Lower leg skin (tissue), 4 donors: ENCODE results near the gene VAMP4. TPM values are rescaled to one million over a fixed set of nuclear protein-coding genes. Genes with fewer than 3 reads are reported as not detected.
"Not testable (repeated sequence)": the region's sequence is repeated elsewhere in the genome, so short reads cannot be mapped to it uniquely, and the experiment has no call there.

Experiments used
- DNase-seq, 2 donors: peaks; one replicate each; pipeline ENCODE4 v3.0.0-alpha.2; 2019; ENCODE audit warnings: low spot score in 2 of 2
- H3K4me3 ChIP-seq: fragments of 200-600 bp; sonication (generic); 2 replicates; pipeline ENCODE4 v1.5.1; 2017; ENCODE audit warnings: mild to moderate bottlenecking, low read depth; ENCODE audit not compliant: poor library complexity, severe bottlenecking
- CTCF ChIP-seq, 3 donors: fragments of 450-650 bp; IDR thresholded peaks; one replicate each; pipeline ENCODE4 v1.5.1; 2016; ENCODE audit warnings: antibody characterized with exemption in 3 of 3, mild to moderate bottlenecking in 3 of 3, moderate library complexity in 2 of 3
- POLR2A ChIP-seq, 2 donors: fragments of 450-650 bp; IDR thresholded peaks; one replicate each; pipeline ENCODE4 v1.6.1; 2016 to 2017; ENCODE audit warnings: antibody characterized with exemption in 2 of 2, mild to moderate bottlenecking in 1 of 2, moderate library complexity in 1 of 2
- whole genome bisulfite sequencing, 2 donors: methylation state at CpG; one replicate each; pipeline ENCODE4 v1.1.5; 2018; 5-methylcytosine and 5-hydroxymethylcytosine counted together
- intact Hi-C: fragments of 100-400 bp; cut with DNase I; formaldehyde crosslinking; loops from one replicate; pipeline ENCODE4 v1.15.0; 2023; ENCODE audit warnings: low total_unique reads
- total RNA-seq, 4 donors: library from RNA; depleted of rRNA; stranded (reverse); fragments of >200 nt; gene quantifications; one replicate each; pipeline ENCODE4 v1.1.0, GENCODE V29; 2016

Gene VAMP4
- total RNA-seq, 4 donors from 2014 or later: 9.9 to 12.0 (median 11.4) TPM

DNA sequence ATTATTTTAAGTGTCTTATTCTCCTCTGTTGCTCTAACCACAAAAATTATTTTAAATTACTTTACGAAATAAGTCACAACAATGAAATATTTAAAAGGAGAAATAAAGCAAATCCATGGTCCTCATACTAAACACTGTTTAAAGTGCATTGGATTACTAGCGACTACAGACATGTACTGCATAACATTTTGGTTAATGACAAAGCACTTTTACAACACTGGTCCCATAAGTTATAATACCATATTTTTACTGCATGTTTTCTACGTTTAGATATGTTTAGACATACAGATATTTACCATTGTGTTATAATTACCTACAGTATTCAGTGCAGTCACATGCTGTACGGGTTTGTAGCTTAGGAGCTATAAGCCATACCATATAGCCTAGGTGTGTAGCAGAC, 30.2 kb downstream of the VAMP4 start:
- H3K4me3 ChIP-seq: no peak overlapping the region
- intact Hi-C loops: no loop called here
- no peak for TF ChIP-seq POLR2A (IDR thresholded peaks at IDR 0.05)
- TF ChIP-seq CTCF (IDR thresholded peaks at IDR 0.05): no peak
- no peak for DNase-seq
- 91 to 93% methylated on average over 4 of the region's 4 CpGs for WGBS, 2 donors

DNA sequence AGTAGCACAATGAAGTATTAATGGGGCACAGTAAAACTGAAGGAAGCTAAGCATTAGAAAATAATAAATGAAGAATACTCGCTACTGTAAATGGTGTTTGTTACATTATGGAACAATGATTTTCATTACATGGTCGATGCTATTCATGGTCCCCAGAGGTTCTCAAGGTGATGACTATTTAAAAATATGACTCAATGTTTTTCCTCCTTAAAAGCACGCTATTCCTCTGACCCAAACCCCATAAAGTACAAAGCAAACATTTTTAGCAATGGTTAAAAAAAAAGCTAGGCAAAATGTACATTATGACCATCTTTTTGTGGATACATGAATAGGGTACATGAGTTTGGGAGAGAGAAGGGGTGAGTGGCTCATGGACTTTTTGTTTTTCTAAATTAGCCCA, 34.3 kb downstream of the VAMP4 start:
- WGBS, 2 donors: 86 to 91% methylated on average over 3 of the region's 3 CpGs
- TF ChIP-seq CTCF (IDR thresholded peaks at IDR 0.05): no peak
- no peak for TF ChIP-seq POLR2A (IDR thresholded peaks at IDR 0.05)
- H3K4me3 ChIP-seq: no peak overlapping the region
- DNase-seq: no peak
- intact Hi-C loops: no loop called here

DNA sequence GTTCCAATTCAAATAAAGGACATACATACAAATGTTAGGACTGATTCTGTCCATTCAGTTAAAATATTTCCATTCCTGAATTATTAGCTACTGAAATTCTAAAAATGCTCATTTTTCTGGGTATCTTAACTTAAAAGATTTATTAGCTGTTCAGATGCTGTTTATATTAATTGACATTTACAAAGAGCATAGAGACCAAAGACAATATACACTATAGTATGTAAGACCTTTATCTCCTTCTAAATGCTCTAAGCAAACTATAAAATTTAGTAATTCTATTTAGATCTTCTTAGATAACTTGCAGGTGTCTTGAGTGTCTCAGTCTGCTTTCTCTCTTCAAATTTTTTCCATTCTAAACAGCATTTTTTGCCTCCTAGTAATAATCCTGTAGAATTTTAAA, 39.3 kb downstream of the VAMP4 start:
- no peak for TF ChIP-seq CTCF (IDR thresholded peaks at IDR 0.05)
- TF ChIP-seq POLR2A (IDR thresholded peaks at IDR 0.05): no peak
- intact Hi-C loops: no loop called here
- no peak for DNase-seq
- no peak overlapping the region for H3K4me3 ChIP-seq

DNA sequence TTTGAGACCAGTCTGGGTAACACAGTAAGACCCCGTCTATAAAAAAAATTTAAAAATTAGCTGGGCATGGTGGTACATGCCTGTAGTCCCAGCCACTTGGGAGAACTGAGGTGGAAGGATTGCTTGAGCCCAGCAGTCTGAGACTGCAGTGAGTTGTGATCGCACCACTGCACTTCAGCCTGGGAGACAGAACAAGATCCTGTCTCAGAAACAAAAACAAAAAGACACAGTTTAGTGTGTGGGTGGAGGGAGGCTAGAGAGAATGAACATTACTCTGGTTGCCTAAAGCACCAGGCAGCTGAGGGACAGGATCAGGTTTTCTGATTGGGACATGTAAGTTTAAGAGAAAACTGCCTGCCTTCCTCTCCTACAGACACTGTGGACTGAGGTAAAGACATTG, 42.3 kb downstream of the VAMP4 start:
- no peak for DNase-seq
- TF ChIP-seq POLR2A (IDR thresholded peaks at IDR 0.05) (no peak), CTCF (IDR thresholded peaks at IDR 0.05) (no peak)
- intact Hi-C loops: no loop called here
- H3K4me3 ChIP-seq: no peak overlapping the region
- WGBS, 2 donors: 79 to 88% methylated on average over 2 of the region's 2 CpGs

DNA sequence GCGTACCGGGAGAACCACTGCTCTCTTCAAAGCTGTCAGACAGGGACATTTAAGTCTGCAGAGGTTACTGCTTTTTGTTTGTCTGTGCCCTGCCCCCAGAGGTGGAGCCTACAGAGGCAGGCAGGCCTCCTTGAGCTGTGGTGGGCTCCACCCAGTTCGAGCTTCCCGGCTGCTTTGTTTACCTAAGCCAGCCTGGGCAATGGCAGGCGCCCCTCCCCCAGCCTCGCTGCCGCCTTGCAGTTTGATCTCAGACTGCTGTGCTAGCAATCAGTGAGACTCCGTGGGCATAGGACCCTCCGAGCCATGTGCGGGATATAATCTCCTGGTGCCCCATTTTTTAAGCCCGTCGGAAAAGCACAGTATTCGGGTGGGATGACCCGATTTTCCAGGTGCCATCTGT, 46.1 kb downstream of the VAMP4 start:
- intact Hi-C loops, DNase-seq, H3K4me3 ChIP-seq: not testable (repeated sequence)
- WGBS, 2 donors: 96 to 98% methylated on average over 13 to 14 of the region's 14 CpGs

GRCh38 chr1:171693541-171693940, 48.3 kb downstream of the VAMP4 start:
- intact Hi-C loops, H3K4me3 ChIP-seq, DNase-seq: not testable (repeated sequence)
- 91 to 96% methylated on average over 10 of the region's 23 CpGs for WGBS, 2 donors

DNA sequence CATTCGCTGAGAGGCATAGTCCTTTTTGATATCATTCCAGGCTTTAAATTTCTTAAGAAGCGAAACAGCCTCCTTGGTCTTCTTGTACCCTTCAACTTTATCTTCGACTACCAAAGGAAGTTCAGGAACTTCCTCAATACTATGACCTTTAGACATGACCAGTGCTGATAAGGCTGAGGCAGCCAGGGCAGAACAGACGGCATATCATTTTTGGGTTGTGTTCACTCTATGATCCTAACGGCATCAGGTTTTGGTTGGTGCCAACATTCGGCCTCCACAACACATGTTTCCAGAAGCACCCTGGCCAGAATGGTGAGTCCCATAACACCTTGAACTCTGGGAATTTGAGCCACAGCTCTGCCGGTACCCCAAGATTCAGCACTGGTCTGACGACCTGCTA, 58.0 kb downstream of the VAMP4 start:
- H3K4me3 ChIP-seq: no peak overlapping the region
- TF ChIP-seq POLR2A (IDR thresholded peaks at IDR 0.05) (no peak), CTCF (IDR thresholded peaks at IDR 0.05) (no peak)
- intact Hi-C loops: no loop called here
- DNase-seq: no peak
- WGBS, 2 donors: 78 to 86% methylated on average over 8 of the region's 8 CpGs
